Endothelial cell of umbilical vein (primary cell): ENCODE results near the gene TRMT44. TPM values are rescaled to one million over a fixed set of nuclear protein-coding genes. Genes with fewer than 3 reads are reported as not detected.

ENCODE experiments used
- BruUV-seq: library from RNA; stranded (reverse); fragments of 400-500 nt; replicated peaks from 2 replicates; lab custom pipeline; 2021; lab: Mats Ljungman, UMichigan
- CTCF ChIA-PET: fragments of 300-600, 350-600 bp; sonication (Branson Sonifier 250); formaldehyde crosslinking; loops from one replicate; lab custom pipeline; 2021; ENCODE audit warnings: antibody characterized with exemption, inconsistent platforms; lab: Charles Lee
- POLR2A ChIA-PET: fragments of 300-600, 350-600 bp; sonication (Branson Sonifier 250); formaldehyde crosslinking; loops from one replicate; lab custom pipeline; 2021; ENCODE audit warnings: antibody characterized with exemption, inconsistent platforms; lab: Charles Lee
- DNase-seq: peaks from one replicate; pipeline ENCODE4 v3.0.0-alpha.2; 2011; ENCODE audit warnings: low read depth, low spot score
- FAIRE-seq: peaks from 2 replicates; lab custom pipeline; 2011; peaks lifted over from hg19 to GRCh38; lab: Jason Lieb, UNC
- H2AFZ ChIP-seq: 2 replicates; pipeline ENCODE4 v1.6.0; 2012; ENCODE audit warnings: low read depth, low read length, control low read depth, inconsistent platforms
- H3K27ac ChIP-seq: 2 replicates; pipeline ENCODE4 v1.5.1; 2011; ENCODE audit warnings: low read depth, mild to moderate bottlenecking, control low read depth, low read length, moderate library complexity; ENCODE audit not compliant: insufficient read depth
- H3K27me3 ChIP-seq, 2 experiments: 2 replicates each; pipeline versions ENCODE4 v1.6.0 to v1.6.1; 2011; ENCODE audit warnings: low read length in 2 of 2, mixed read lengths in 1 of 2; ENCODE audit not compliant: control insufficient read depth in 2 of 2, insufficient read depth in 2 of 2
- H3K36me3 ChIP-seq, 2 experiments: 2 replicates in 1 of 2; 3 replicates in 1 of 2; pipeline ENCODE4 v1.5.1; 2011; ENCODE audit warnings: low read length in 2 of 2, mild to moderate bottlenecking in 1 of 2, moderate library complexity in 1 of 2; ENCODE audit not compliant: control insufficient read depth in 2 of 2, insufficient read depth in 2 of 2; ENCODE audit errors: extremely low read depth in 1 of 2
- H3K4me1 ChIP-seq: 3 replicates; pipeline ENCODE4 v1.5.1; 2011; ENCODE audit warnings: mild to moderate bottlenecking, low read length; ENCODE audit not compliant: control insufficient read depth, insufficient read depth; ENCODE audit errors: extremely low read depth
- H3K4me2 ChIP-seq: 2 replicates; pipeline ENCODE4 v1.6.1; 2011; ENCODE audit warnings: low read length, control low read depth, mixed read lengths; ENCODE audit not compliant: insufficient read depth
- H3K4me3 ChIP-seq, 3 experiments: fragments of 200-600 bp in 1 of 3; sonication (generic), shearing (Covaris generic) in 1 of 3; replicated peaks in 1 of 3; 2 replicates each; pipeline ENCODE4 v1.5.1; 2011 to 2016; ENCODE audit warnings: control low read depth in 3 of 3, low read length in 3 of 3, mild to moderate bottlenecking in 2 of 3, inconsistent platforms in 1 of 3, low read depth in 1 of 3, moderate library complexity in 1 of 3; ENCODE audit not compliant: insufficient read depth in 1 of 3
- H3K79me2 ChIP-seq: 2 replicates; pipeline ENCODE4 v1.6.0; 2012; ENCODE audit warnings: low read length, inconsistent platforms; ENCODE audit not compliant: control insufficient read depth, insufficient read depth
- H3K9ac ChIP-seq: replicated peaks from 2 replicates; pipeline ENCODE3; 2011; ENCODE audit warnings: low read length, control low read depth; ENCODE audit not compliant: insufficient read depth; ENCODE audit errors: extremely low read depth
- H3K9me1 ChIP-seq: replicated peaks from 3 replicates; pipeline ENCODE4 v1.6.0; 2011; ENCODE audit warnings: mild to moderate bottlenecking, low read length; ENCODE audit not compliant: control insufficient read depth, insufficient read depth; ENCODE audit errors: extremely low read depth
- H3K9me3 ChIP-seq: replicated peaks from 2 replicates; pipeline ENCODE4 v1.5.1; 2012; ENCODE audit warnings: low read length, inconsistent platforms; ENCODE audit not compliant: control insufficient read depth, insufficient read depth
- H4K20me1 ChIP-seq: replicated peaks from 2 replicates; pipeline ENCODE3; 2011; ENCODE audit warnings: mild to moderate bottlenecking, low read length; ENCODE audit not compliant: control insufficient read depth, insufficient read depth; ENCODE audit errors: extremely low read depth
- CTCF ChIP-seq, 2 donors: IDR thresholded peaks; 1 replicate in 1 of 2; 2 replicates in 1 of 2; pipeline ENCODE4 v1.5.1; 2011; ENCODE audit warnings: low read length in 2 of 2, mild to moderate bottlenecking in 2 of 2, moderate library complexity in 2 of 2, control low read depth in 1 of 2, inconsistent platforms in 1 of 2, low read depth in 1 of 2; ENCODE audit not compliant: insufficient read depth in 1 of 2; ENCODE audit errors: extremely low read depth in 1 of 2
- EZH2 ChIP-seq: IDR thresholded peaks from 2 replicates; pipeline ENCODE4 v1.6.1; 2012; ENCODE audit warnings: borderline replicate concordance, low read depth, mild to moderate bottlenecking, moderate library complexity, low read length, inconsistent platforms; ENCODE audit not compliant: severe bottlenecking
- FOS ChIP-seq: IDR thresholded peaks from 2 replicates; pipeline ENCODE4 v1.6.1; 2011; ENCODE audit warnings: mild to moderate bottlenecking, low read length, moderate library complexity, borderline replicate concordance; ENCODE audit not compliant: insufficient read depth
- GATA2 ChIP-seq: IDR thresholded peaks from 2 replicates; pipeline ENCODE4 v1.7.0; 2011; ENCODE audit warnings: low read depth, mild to moderate bottlenecking, moderate library complexity, mixed read lengths, low read length; ENCODE audit not compliant: insufficient read length, insufficient read depth
- JUN ChIP-seq: IDR thresholded peaks from 2 replicates; pipeline ENCODE4 v1.6.1; 2011; ENCODE audit warnings: borderline replicate concordance, low read depth; ENCODE audit not compliant: insufficient read length, insufficient read depth
- MAX ChIP-seq: IDR thresholded peaks from 2 replicates; pipeline ENCODE4 v1.6.1; 2011; ENCODE audit not compliant: insufficient read depth, insufficient read length
- MYC ChIP-seq: IDR thresholded peaks from one replicate; pipeline ENCODE4 v1.6.1; 2011; ENCODE audit warnings: mild to moderate bottlenecking, low read depth, low read length
- POLR2A ChIP-seq: IDR thresholded peaks from 2 replicates; pipeline ENCODE4 v1.6.1; 2012; ENCODE audit warnings: low read depth, mild to moderate bottlenecking, control low read depth, low read length
- POLR2AphosphoS5 ChIP-seq: IDR thresholded peaks from 2 replicates; pipeline ENCODE4 v1.6.1; 2012; ENCODE audit warnings: low read depth, mild to moderate bottlenecking, control low read depth, low read length, moderate library complexity; ENCODE audit not compliant: insufficient read depth
- dilution Hi-C: fragments of 300-500 bp; cut with MboI; formaldehyde crosslinking; loops from one replicate; pipeline ENCODE4 v1.15.0; 2019; ENCODE audit warnings: low sequenced_read_pairs; ENCODE audit not compliant: extremely low pct_ligation_motif_present
- intact Hi-C: fragments of 100-400 bp; cut with micrococcal nuclease; formaldehyde crosslinking; loops from one replicate; pipeline ENCODE4 v1.10.0; 2022
- polyA plus RNA-seq, 4 experiments: library from polyadenylated mRNA; depleted of rRNA in 3 of 4; stranded (reverse) in 3 of 4; unstranded in 1 of 4; fragments of >200 nt; gene quantifications; 2 replicates each; pipeline versions ENCODE4 v1.2.1 to v1.2.3, GENCODE V29; 2011 to 2012; ENCODE audit warnings: missing spikeins in 1 of 4
- total RNA-seq: library from RNA; stranded (reverse); gene quantifications from 2 replicates; pipeline ENCODE4 v1.2.3, GENCODE V29; 2021

TRMT44 gene
- total and polyA plus RNA-seq, 2 donors (not counting 3 experiments of a cell fraction or from before 2014, with no cell fraction given) = 10.4 to 17.3 TPM

DNA sequence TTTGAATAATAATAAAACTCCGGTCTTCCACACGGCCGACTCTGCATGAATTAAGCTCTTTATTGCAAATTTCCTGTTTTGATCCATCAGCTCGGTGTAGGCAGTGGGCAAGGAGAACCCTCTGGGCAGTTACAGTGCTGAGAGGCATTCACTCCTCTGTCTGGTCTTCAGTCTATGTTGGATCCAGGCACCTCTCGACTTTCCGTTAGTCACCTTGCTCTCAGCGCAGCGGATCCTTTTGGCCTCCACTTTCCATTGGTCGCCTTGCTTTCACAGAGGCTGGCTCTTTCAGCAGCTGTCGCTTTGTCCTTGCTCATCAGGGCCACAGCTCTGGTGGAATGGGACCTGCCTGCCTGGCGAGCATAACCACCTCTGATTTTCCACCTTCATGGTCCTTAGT is 52.9 kb downstream of the TRMT44 start:
- ChIA-PET CTCF (interaction anchor here (1.2 kb wide), 1 partner anchor 25 kb away, joined by 5 read pairs; no protein-coding TSS in a partner anchor), POLR2A (no interaction called here)
- Histone ChIP-seq H3K4me2 (no peak overlapping the region), H3K27me3 (no peaks in the 10 kb centered on the region), H3K9ac (no peak overlapping the region), H3K79me2 (no peaks in the 10 kb centered on the region), H3K27ac (no peak overlapping the region), H3K4me3 (no peak overlapping the region), H2AFZ (no peak overlapping the region), H3K9me3 (no peaks in the 10 kb centered on the region), H3K4me1 (no peaks in the 10 kb centered on the region), H4K20me1 (no peaks in the 10 kb centered on the region), H3K36me3 (no peaks in the 10 kb centered on the region), H3K9me1 (no peaks in the 10 kb centered on the region)
- dilution Hi-C loops (no loop called here), intact Hi-C loops (no loop called here)
- DNase-seq (no peak), FAIRE-seq (no peak)
- TF ChIP-seq MYC = no peak
- BruUV-seq = no TSS peak

DNA sequence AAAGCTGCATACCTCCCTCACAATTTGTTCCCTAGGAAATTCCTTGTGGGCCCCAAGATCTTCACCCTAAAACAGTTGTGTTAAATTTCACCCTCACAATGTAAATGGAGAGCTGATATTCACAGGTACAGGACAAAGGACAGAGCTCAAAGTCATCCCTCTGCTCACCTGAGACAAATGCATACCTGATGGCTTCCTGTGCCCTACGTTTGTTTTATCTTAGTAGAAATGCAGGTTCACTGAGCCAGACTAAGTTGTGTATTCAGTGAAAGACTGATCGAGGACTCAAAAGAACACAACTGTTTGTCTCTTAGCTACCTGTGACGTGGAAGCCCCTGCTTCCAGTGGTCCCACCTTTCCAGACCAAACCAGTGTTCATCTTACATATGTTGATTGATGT is 53.6 kb downstream of the TRMT44 start:
- Histone ChIP-seq H3K9me1 (no peaks in the 10 kb centered on the region), H3K27ac (no peak overlapping the region), H3K9me3 (no peaks in the 10 kb centered on the region), H3K4me2 (no peak overlapping the region), H3K36me3 (no peaks in the 10 kb centered on the region), H3K4me3 (no peak overlapping the region), H2AFZ (no peak overlapping the region), H3K79me2 (no peaks in the 10 kb centered on the region), H3K27me3 (no peaks in the 10 kb centered on the region), H4K20me1 (no peaks in the 10 kb centered on the region), H3K9ac (no peak overlapping the region), H3K4me1 (no peaks in the 10 kb centered on the region)
- no peak for DNase-seq
- intact Hi-C loops = no loop called here
- no peak for TF ChIP-seq MYC
- no peak for TF ChIP-seq POLR2AphosphoS5
- TF ChIP-seq POLR2A = no peak
- no peak for TF ChIP-seq CTCF (IDR thresholded peaks at IDR 0.05; ENCODE audit: extremely low read depth in 1 of 2, insufficient read depth in 1 of 2, low read depth in 1 of 2, low read length in 2 of 2)
- TF ChIP-seq EZH2 = no peak
- TF ChIP-seq JUN = no peak
- TF ChIP-seq MAX = no peak
- TF ChIP-seq FOS = no peak
- no peak for TF ChIP-seq GATA2
- POLR2A ChIA-PET = no interaction called here
- no peak for FAIRE-seq
- dilution Hi-C loops = no loop called here
- CTCF ChIA-PET = no interaction called here
- no TSS peak for BruUV-seq
